ENCODE measurements around the gene SSTR5. TPM values are rescaled to one million over a fixed set of nuclear protein-coding genes. Genes with fewer than 3 reads are reported as not detected.

SSTR5 gene
- total RNA-seq, 6 donors from 2014 or later: not detected

GRCh38 chr16:1105888-1106620, 33.5 kb downstream of the SSTR5 start:
- TF ChIP-seq CTCF (IDR thresholded peaks at IDR 0.05): peak; percentile 34 to 80 (median 75)
- no peak for TF ChIP-seq POLR2A (IDR thresholded peaks at IDR 0.05)
- ATAC-seq (ENCODE audit: low FRiP score in 2 of 2) (peak; percentile 22 to 63), DNase-seq (peak; percentile 62 to 89)
- H3K27ac ChIP-seq: no peak overlapping the region
- H3K4me1 ChIP-seq: peaks cover 5 to 8% (median 6%) of the 10 kb centered on the region in 4 donors
- no peak overlapping the region for H3K4me3 ChIP-seq
- 37 to 62% methylated on average over 8 of the region's 26 CpGs for WGBS, 2 donors
- H3K27me3 ChIP-seq: peaks cover 0 to 23% (median 10%) of the 10 kb centered on the region in 4 donors
- no peaks in the 10 kb centered on the region for H3K36me3 ChIP-seq
- no peaks in the 10 kb centered on the region for H3K9me3 ChIP-seq

- no peaks in the 10 kb centered on the region for H3K36me3 ChIP-seq
- ATAC-seq (ENCODE audit: low FRiP score in 2 of 2) (no peak), DNase-seq (no peak)
- 72 to 80% methylated on average over 10 to 14 of the region's 16 CpGs for WGBS, 2 donors
- no peak overlapping the region for H3K27ac ChIP-seq
- H3K4me1 ChIP-seq: peaks cover 5 to 8% (median 6%) of the 10 kb centered on the region in 4 donors
- no peaks in the 10 kb centered on the region for H3K9me3 ChIP-seq
- no peak overlapping the region for H3K4me3 ChIP-seq
- TF ChIP-seq POLR2AphosphoS5 (IDR thresholded peaks at IDR 0.05) (no peak), CTCF (IDR thresholded peaks at IDR 0.05) (no peak), POLR2A (IDR thresholded peaks at IDR 0.05) (no peak), EP300 (IDR thresholded peaks at IDR 0.05) (no peak)
- H3K27me3 ChIP-seq: peaks cover 0 to 23% (median 10%) of the 10 kb centered on the region in 4 donors
These were observed 34.1 kb downstream of the SSTR5 start for GRCh38 chr16:1106659-1107058.

DNA sequence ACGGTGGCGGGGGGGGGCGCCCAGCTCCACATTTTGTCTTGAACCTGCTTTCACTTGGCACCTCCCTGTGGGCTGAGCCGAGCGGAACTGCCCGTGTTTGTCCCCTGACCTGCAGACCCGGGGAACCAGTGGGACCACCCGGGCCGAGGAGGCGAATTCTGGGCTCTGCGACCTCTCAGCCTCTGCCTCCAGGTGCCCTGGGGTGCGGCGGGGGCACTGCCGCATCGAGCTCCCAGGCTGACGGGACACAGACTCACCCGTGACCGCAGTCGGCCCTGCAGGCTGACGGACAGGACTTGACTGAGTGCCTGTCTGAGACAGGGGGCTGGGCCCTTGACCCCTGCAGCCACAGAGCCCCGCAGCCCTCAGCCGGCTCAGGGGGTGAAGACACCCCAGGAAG, 34.6 kb downstream of the SSTR5 start:
- ATAC-seq (ENCODE audit: low FRiP score in 2 of 2): no peak
- Histone ChIP-seq H3K9me3 (no peaks in the 10 kb centered on the region), H3K27ac (no peak overlapping the region), H3K4me3 (no peak overlapping the region), H3K36me3 (no peaks in the 10 kb centered on the region), H3K4me1 (peaks cover 5 to 8% (median 6%) of the 10 kb centered on the region in 4 donors), H3K27me3 (peaks cover 0 to 23% (median 10%) of the 10 kb centered on the region in 4 donors)
- WGBS, 2 donors: 65% methylated on average over 9 of the region's 22 CpGs; no CpG with 5 or more reads in 1 of the 2 donors
- no peak for DNase-seq
- TF ChIP-seq POLR2AphosphoS5 (IDR thresholded peaks at IDR 0.05) (no peak), CTCF (IDR thresholded peaks at IDR 0.05) (no peak), POLR2A (IDR thresholded peaks at IDR 0.05) (no peak), EP300 (IDR thresholded peaks at IDR 0.05) (no peak)

DNA sequence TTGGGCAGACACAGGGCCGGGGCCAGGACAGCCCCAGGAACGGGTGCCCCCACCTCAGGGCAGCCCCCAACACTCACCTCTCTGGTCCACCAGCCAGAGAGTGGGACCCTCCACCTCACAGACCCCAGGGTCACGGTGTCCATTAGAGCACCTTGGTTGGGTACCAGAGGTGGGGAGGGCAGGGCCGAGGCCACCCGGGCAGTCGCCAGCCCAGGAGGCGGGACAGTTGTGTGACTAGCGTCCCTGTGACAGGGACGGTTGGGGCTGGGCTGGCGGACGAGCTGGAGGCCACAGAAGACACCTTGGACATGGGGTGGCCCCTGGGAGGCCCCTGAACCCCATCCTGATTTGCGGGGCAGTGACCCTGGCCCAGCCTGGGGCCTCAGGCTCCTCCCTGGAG, 35.2 kb downstream of the SSTR5 start:
- Histone ChIP-seq H3K36me3 (no peaks in the 10 kb centered on the region), H3K4me3 (no peak overlapping the region), H3K9me3 (no peaks in the 10 kb centered on the region), H3K27ac (no peak overlapping the region), H3K27me3 (peaks cover 0 to 23% (median 10%) of the 10 kb centered on the region in 4 donors), H3K4me1 (peaks cover 5 to 8% (median 6%) of the 10 kb centered on the region in 4 donors)
- no peak for DNase-seq
- TF ChIP-seq CTCF (IDR thresholded peaks at IDR 0.05) (no peak), EP300 (IDR thresholded peaks at IDR 0.05) (no peak), POLR2A (IDR thresholded peaks at IDR 0.05) (no peak), POLR2AphosphoS5 (IDR thresholded peaks at IDR 0.05) (no peak)
- WGBS, 2 donors: 60 to 90% methylated on average over 2 to 7 of the region's 12 CpGs
- no peak for ATAC-seq (ENCODE audit: low FRiP score in 2 of 2)

All from upper lobe of left lung (tissue), 6 donors.